WTC11 (cell line): ENCODE measurements around the gene ZBTB20. TPM values are rescaled to one million over a fixed set of nuclear protein-coding genes. Genes with fewer than 3 reads are reported as not detected.

Experiments used
- ATAC-seq: fragments of 200-7000 bp; cut with Tn5 transposase; 2 replicates; pipeline ENCODE4 v1.10.0; 2021; ENCODE audit warnings: mild to moderate bottlenecking, moderate library complexity
- CTCF ChIA-PET: fragments of 300-600 bp; sonication (Branson Sonifier 250); formaldehyde crosslinking; loops from one replicate; lab custom pipeline; 2021; ENCODE audit warnings: antibody characterized with exemption; lab: Charles Lee
- POLR2A ChIA-PET: fragments of 350-600 bp; sonication (Branson Sonifier 250); formaldehyde crosslinking; loops from one replicate; lab custom pipeline; 2021; ENCODE audit warnings: antibody characterized with exemption; lab: Charles Lee
- DNase-seq: peaks from one replicate; pipeline ENCODE4 v3.0.0; 2021; ENCODE audit warnings: low spot score
- H3K27ac Mint-ChIP-seq: 2 replicates; pipeline ENCODE4 v1.8.0; 2021; ENCODE audit warnings: mixed read lengths
- H3K27me3 Mint-ChIP-seq: 2 replicates; pipeline ENCODE4 v1.8.0; 2021; ENCODE audit warnings: low read depth, mild to moderate bottlenecking, moderate library complexity, mixed read lengths
- H3K36me3 Mint-ChIP-seq: 2 replicates; pipeline ENCODE4 v1.8.0; 2021; ENCODE audit warnings: mixed read lengths
- H3K4me1 Mint-ChIP-seq: 2 replicates; pipeline ENCODE4 v1.8.0; 2022; ENCODE audit warnings: mixed read lengths
- H3K4me3 Mint-ChIP-seq: 2 replicates; pipeline ENCODE4 v1.8.0; 2021; ENCODE audit warnings: mild to moderate bottlenecking, moderate library complexity, mixed read lengths
- H3K9me3 Mint-ChIP-seq: 2 replicates; pipeline ENCODE4 v1.8.0; 2021; ENCODE audit warnings: mixed read lengths
- CBFB ChIP-seq: sonication (generic); formaldehyde crosslinking; IDR thresholded peaks from 2 replicates; pipeline ENCODE4 v1.8.1; 2022; ENCODE audit warnings: mild to moderate bottlenecking, low read depth, missing genetic modification reagents
- FOXJ3 ChIP-seq: sonication (generic); formaldehyde crosslinking; IDR thresholded peaks from 2 replicates; pipeline ENCODE4 v1.9.0; 2021; ENCODE audit warnings: missing genetic modification reagents, mild to moderate bottlenecking, borderline replicate concordance
- FOXP1 ChIP-seq: sonication (generic); formaldehyde crosslinking; IDR thresholded peaks from 2 replicates; pipeline ENCODE4 v1.8.0; 2022; ENCODE audit warnings: missing genetic modification reagents, mild to moderate bottlenecking, moderate library complexity, borderline replicate concordance
- GRHL2 ChIP-seq: fragments of 250-450 bp; sonication (Bioruptor Pico); IDR thresholded peaks from 2 replicates; pipeline ENCODE4 v1.8.0; 2022; ENCODE audit warnings: mild to moderate bottlenecking, moderate library complexity; ENCODE audit not compliant: insufficient replicate concordance, severe bottlenecking
- HMGXB4 ChIP-seq: sonication (generic); formaldehyde crosslinking; IDR thresholded peaks from 2 replicates; pipeline ENCODE4 v1.8.1; 2023; ENCODE audit warnings: mild to moderate bottlenecking, moderate library complexity, missing genetic modification reagents
- NR2C2 ChIP-seq: sonication (generic); formaldehyde crosslinking; IDR thresholded peaks from 2 replicates; pipeline ENCODE4 v1.8.0; 2022; ENCODE audit warnings: mild to moderate bottlenecking, missing genetic modification reagents
- OVOL2 ChIP-seq: fragments of 250-450 bp; sonication (Bioruptor Pico); IDR thresholded peaks from 2 replicates; pipeline ENCODE4 v1.9.0; 2021; ENCODE audit warnings: mild to moderate bottlenecking, borderline replicate concordance
- RORB ChIP-seq: fragments of 250-450 bp; sonication (Bioruptor Pico); IDR thresholded peaks from 2 replicates; pipeline ENCODE4 v1.9.0; 2021; ENCODE audit warnings: mild to moderate bottlenecking
- SMAD4 ChIP-seq: sonication (generic); formaldehyde crosslinking; IDR thresholded peaks from 2 replicates; pipeline ENCODE4 v1.8.0; 2022; ENCODE audit warnings: mild to moderate bottlenecking, missing genetic modification reagents
- SP1 ChIP-seq: sonication (generic); formaldehyde crosslinking; conservative IDR thresholded peaks from 2 replicates; pipeline ENCODE4 v1.8.1; 2022; ENCODE audit warnings: missing genetic modification reagents
- ZNF423 ChIP-seq: fragments of 250-450 bp; sonication (Bioruptor Pico); IDR thresholded peaks from 2 replicates; pipeline ENCODE4 v2.1.2; 2022; ENCODE audit warnings: mild to moderate bottlenecking, moderate library complexity
- ZNF512 ChIP-seq: sonication (generic); formaldehyde crosslinking; IDR thresholded peaks from 2 replicates; pipeline ENCODE4 v1.8.1; 2022; ENCODE audit warnings: missing genetic modification reagents, borderline replicate concordance
- total RNA-seq: library from RNA; stranded (reverse); gene quantifications from 3 replicates; pipeline ENCODE4 v1.2.3, GENCODE V29; 2021
- TF ChIP-seq, protein P1 (sequence below): sonication (generic); formaldehyde crosslinking; IDR thresholded peaks from 2 replicates; pipeline ENCODE4 v1.8.1; 2022; ENCODE audit warnings: low read depth, mild to moderate bottlenecking, moderate library complexity, missing genetic modification reagents, borderline replicate concordance
- TF ChIP-seq, protein P2 (sequence below): fragments of 250-450 bp; sonication (Bioruptor Pico); IDR thresholded peaks from 2 replicates; pipeline ENCODE4 v1.9.0; 2021; ENCODE audit warnings: mild to moderate bottlenecking, borderline replicate concordance
- TF ChIP-seq, protein P3 (sequence below): sonication (generic); formaldehyde crosslinking; IDR thresholded peaks from 2 replicates; pipeline ENCODE4 v1.8.0; 2022; ENCODE audit warnings: missing genetic modification reagents

Gene ZBTB20
- total RNA-seq, 1 experiment from 2014 or later = 1.5 TPM

DNA sequence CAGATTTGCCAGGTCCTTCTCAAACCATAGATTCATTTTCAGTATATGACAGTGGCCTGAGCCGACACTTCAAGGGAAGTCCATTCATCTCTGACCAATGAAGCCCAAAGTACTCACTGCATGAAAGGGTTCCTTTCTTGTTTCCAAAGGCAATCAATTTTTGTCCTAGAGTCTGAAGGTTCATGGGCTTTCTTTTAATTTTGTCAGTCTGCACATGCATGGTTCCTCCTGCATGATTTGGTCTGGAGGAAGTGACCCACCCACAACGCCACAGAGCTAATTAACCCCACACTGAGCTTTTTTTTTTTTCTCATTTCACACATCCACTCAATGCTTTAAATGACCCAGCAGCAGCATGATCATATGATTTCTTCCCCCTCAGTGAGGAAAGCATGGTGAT is 636.9 kb downstream of the ZBTB20 start (continued):
- TF ChIP-seq ZNF512 (no peak), SP1 (CRISPR knock-in tag) (no peak), RORB (CRISPR knock-in tag) (no peak), OVOL2 (CRISPR knock-in tag) (no peak), NR2C2 (CRISPR knock-in tag) (no peak), FOXP1 (no peak)
- TF ChIP-seq, protein P1, sequence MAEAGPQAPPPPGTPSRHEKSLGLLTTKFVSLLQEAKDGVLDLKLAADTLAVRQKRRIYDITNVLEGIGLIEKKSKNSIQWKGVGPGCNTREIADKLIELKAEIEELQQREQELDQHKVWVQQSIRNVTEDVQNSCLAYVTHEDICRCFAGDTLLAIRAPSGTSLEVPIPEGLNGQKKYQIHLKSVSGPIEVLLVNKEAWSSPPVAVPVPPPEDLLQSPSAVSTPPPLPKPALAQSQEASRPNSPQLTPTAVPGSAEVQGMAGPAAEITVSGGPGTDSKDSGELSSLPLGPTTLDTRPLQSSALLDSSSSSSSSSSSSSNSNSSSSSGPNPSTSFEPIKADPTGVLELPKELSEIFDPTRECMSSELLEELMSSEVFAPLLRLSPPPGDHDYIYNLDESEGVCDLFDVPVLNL (CRISPR knock-in tag) = no peak
- TF ChIP-seq, protein P2, sequence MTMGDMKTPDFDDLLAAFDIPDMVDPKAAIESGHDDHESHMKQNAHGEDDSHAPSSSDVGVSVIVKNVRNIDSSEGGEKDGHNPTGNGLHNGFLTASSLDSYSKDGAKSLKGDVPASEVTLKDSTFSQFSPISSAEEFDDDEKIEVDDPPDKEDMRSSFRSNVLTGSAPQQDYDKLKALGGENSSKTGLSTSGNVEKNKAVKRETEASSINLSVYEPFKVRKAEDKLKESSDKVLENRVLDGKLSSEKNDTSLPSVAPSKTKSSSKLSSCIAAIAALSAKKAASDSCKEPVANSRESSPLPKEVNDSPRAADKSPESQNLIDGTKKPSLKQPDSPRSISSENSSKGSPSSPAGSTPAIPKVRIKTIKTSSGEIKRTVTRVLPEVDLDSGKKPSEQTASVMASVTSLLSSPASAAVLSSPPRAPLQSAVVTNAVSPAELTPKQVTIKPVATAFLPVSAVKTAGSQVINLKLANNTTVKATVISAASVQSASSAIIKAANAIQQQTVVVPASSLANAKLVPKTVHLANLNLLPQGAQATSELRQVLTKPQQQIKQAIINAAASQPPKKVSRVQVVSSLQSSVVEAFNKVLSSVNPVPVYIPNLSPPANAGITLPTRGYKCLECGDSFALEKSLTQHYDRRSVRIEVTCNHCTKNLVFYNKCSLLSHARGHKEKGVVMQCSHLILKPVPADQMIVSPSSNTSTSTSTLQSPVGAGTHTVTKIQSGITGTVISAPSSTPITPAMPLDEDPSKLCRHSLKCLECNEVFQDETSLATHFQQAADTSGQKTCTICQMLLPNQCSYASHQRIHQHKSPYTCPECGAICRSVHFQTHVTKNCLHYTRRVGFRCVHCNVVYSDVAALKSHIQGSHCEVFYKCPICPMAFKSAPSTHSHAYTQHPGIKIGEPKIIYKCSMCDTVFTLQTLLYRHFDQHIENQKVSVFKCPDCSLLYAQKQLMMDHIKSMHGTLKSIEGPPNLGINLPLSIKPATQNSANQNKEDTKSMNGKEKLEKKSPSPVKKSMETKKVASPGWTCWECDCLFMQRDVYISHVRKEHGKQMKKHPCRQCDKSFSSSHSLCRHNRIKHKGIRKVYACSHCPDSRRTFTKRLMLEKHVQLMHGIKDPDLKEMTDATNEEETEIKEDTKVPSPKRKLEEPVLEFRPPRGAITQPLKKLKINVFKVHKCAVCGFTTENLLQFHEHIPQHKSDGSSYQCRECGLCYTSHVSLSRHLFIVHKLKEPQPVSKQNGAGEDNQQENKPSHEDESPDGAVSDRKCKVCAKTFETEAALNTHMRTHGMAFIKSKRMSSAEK = no peak

DNA sequence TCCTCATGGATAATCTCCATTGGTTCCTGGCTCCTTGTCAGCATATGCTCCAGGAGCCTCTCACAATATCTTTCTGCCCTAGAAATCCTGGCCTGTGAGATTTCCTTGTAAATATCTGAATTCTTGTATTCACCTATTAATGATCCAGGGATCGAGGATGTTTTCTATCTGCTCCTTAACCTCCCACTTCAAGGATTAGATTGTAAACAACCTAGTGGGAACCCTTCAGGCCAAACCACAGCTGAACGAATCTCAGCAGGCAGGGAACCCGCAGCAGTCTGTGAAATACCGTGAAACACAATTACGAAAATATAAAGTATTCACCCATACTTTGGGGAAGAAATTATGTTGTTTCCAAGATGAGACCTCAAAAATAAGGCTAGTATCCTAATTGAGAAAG is 637.3 kb downstream of the ZBTB20 start:
- no peaks in the 10 kb centered on the region for H3K9me3 Mint-ChIP-seq
- no peak overlapping the region for H3K27ac Mint-ChIP-seq
- H3K4me1 Mint-ChIP-seq = peaks cover 13% of the 10 kb centered on the region
- no peaks in the 10 kb centered on the region for H3K36me3 Mint-ChIP-seq
- TF ChIP-seq, protein P3, sequence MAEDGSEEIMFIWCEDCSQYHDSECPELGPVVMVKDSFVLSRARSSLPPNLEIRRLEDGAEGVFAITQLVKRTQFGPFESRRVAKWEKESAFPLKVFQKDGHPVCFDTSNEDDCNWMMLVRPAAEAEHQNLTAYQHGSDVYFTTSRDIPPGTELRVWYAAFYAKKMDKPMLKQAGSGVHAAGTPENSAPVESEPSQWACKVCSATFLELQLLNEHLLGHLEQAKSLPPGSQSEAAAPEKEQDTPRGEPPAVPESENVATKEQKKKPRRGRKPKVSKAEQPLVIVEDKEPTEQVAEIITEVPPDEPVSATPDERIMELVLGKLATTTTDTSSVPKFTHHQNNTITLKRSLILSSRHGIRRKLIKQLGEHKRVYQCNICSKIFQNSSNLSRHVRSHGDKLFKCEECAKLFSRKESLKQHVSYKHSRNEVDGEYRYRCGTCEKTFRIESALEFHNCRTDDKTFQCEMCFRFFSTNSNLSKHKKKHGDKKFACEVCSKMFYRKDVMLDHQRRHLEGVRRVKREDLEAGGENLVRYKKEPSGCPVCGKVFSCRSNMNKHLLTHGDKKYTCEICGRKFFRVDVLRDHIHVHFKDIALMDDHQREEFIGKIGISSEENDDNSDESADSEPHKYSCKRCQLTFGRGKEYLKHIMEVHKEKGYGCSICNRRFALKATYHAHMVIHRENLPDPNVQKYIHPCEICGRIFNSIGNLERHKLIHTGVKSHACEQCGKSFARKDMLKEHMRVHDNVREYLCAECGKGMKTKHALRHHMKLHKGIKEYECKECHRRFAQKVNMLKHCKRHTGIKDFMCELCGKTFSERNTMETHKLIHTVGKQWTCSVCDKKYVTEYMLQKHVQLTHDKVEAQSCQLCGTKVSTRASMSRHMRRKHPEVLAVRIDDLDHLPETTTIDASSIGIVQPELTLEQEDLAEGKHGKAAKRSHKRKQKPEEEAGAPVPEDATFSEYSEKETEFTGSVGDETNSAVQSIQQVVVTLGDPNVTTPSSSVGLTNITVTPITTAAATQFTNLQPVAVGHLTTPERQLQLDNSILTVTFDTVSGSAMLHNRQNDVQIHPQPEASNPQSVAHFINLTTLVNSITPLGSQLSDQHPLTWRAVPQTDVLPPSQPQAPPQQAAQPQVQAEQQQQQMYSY (CRISPR knock-in tag) = no peak
- TF ChIP-seq ZNF423 (no peak), GRHL2 (no peak), FOXJ3 (CRISPR knock-in tag) (no peak), SMAD4 (no peak), HMGXB4 (CRISPR knock-in tag) (no peak), CBFB (CRISPR knock-in tag) (no peak)
- DNase-seq (no peak), ATAC-seq (no peak)
- ChIA-PET POLR2A (no interaction called here), CTCF (interaction anchor here (1.1 kb wide), 1 partner anchor 126 kb away, joined by 3 read pairs; no protein-coding TSS in a partner anchor)
- H3K4me3 Mint-ChIP-seq = no peak overlapping the region
- H3K27me3 Mint-ChIP-seq = no peaks in the 10 kb centered on the region
